CD4-positive, alpha-beta memory T cell (primary cell): ENCODE data around the gene AMOTL2. TPM values are rescaled to one million over a fixed set of nuclear protein-coding genes. Genes with fewer than 3 reads are reported as not detected.

Source experiments
- CTCF ChIA-PET: fragments of 350-600 bp; sonication (Branson Sonifier 250); formaldehyde crosslinking; loops from one replicate; lab custom pipeline; 2021; ENCODE audit warnings: inconsistent platforms; ENCODE audit not compliant: partially characterized antibody; lab: Charles Lee
- POLR2A ChIA-PET: fragments of 350-600 bp; sonication (Branson Sonifier 250); formaldehyde crosslinking; loops from one replicate; lab custom pipeline; 2021; ENCODE audit not compliant: partially characterized antibody; lab: Charles Lee
- DNase-seq, 5 donors: peaks; one replicate each; pipeline versions ENCODE4 v3.0.0 to v3.0.0-alpha.2; 2020 to 2022; ENCODE audit warnings: mixed read lengths in 1 of 5
- H3K27ac ChIP-seq: one replicate; pipeline ENCODE4 v1.7.0; 2013; ENCODE audit warnings: low read depth, low read length
- H3K27me3 ChIP-seq: 2 replicates; pipeline ENCODE4 v1.7.0; 2013; ENCODE audit warnings: mild to moderate bottlenecking, low read length, moderate library complexity; ENCODE audit not compliant: insufficient read depth
- H3K36me3 ChIP-seq: 2 replicates; pipeline ENCODE4 v1.7.0; 2013; ENCODE audit warnings: mild to moderate bottlenecking, low read length, moderate library complexity; ENCODE audit not compliant: insufficient read depth
- H3K4me1 ChIP-seq: 2 replicates; pipeline ENCODE4 v1.7.0; 2013; ENCODE audit warnings: mild to moderate bottlenecking, low read length, moderate library complexity; ENCODE audit not compliant: insufficient read depth
- H3K4me3 ChIP-seq, 2 donors: one replicate each; pipeline ENCODE4 v1.7.0; 2013; ENCODE audit warnings: low read length in 2 of 2, mild to moderate bottlenecking in 1 of 2
- H3K9me3 ChIP-seq, 2 donors: one replicate each; pipeline ENCODE4 v1.7.0; 2013; ENCODE audit warnings: low read length in 2 of 2, control low read depth in 1 of 2; ENCODE audit not compliant: control insufficient read depth in 1 of 2
- H3K27ac Mint-ChIP-seq, 7 donors: one replicate each; pipeline ENCODE4 v1.8.0; 2020 to 2021; ENCODE audit warnings: mixed read lengths in 7 of 7, mild to moderate bottlenecking in 6 of 7, inconsistent platforms in 3 of 7, moderate library complexity in 3 of 7
- H3K27me3 Mint-ChIP-seq, 2 donors: one replicate each; pipeline ENCODE4 v1.8.0; 2020 to 2021; ENCODE audit warnings: mixed read lengths in 2 of 2
- H3K36me3 Mint-ChIP-seq, 2 donors: one replicate each; pipeline ENCODE4 v1.8.0; 2020 to 2021; ENCODE audit warnings: mixed read lengths in 2 of 2, inconsistent platforms in 1 of 2, mild to moderate bottlenecking in 1 of 2
- H3K4me1 Mint-ChIP-seq, 4 donors: one replicate each; pipeline ENCODE4 v1.8.0; 2020 to 2021; ENCODE audit warnings: mixed read lengths in 4 of 4, mild to moderate bottlenecking in 1 of 4
- H3K4me3 Mint-ChIP-seq, 8 donors: one replicate each; pipeline ENCODE4 v1.8.0; 2020 to 2021; ENCODE audit warnings: mixed read lengths in 8 of 8, mild to moderate bottlenecking in 7 of 8, moderate library complexity in 6 of 8, inconsistent platforms in 3 of 8
- H3K9me3 Mint-ChIP-seq, 8 donors: one replicate each; pipeline ENCODE4 v1.8.0; 2020 to 2021; ENCODE audit warnings: mixed read lengths in 8 of 8, mild to moderate bottlenecking in 5 of 8, inconsistent platforms in 3 of 8, moderate library complexity in 1 of 8
- intact Hi-C: fragments of 100-400 bp; cut with micrococcal nuclease; formaldehyde crosslinking; loops from one replicate; pipeline ENCODE4 v1.15.1; 2023
- polyA plus RNA-seq, 2 donors: library from polyadenylated mRNA; unstranded; fragments of 300-500 nt; fragmentation: Illumina TruSeq; gene quantifications; one replicate each; pipeline ENCODE4 v1.2.3, GENCODE V29; 2021
- total RNA-seq, 2 experiments: library from RNA; stranded (reverse); gene quantifications; one replicate each; pipeline ENCODE4 v1.2.3, GENCODE V29; 2021

AMOTL2 gene
- total and polyA plus RNA-seq, 4 experiments from 2014 or later: 0.23 to 0.48 TPM; not detected in 2

GRCh38 chr3:134366221-134366927 lies 7.9 kb downstream of the AMOTL2 start:
- ChIA-PET CTCF (interaction anchor here (1.0 to 1.9 kb wide), 3 partner anchors 9 to 154 kb away, joined by 3 to 5 read pairs (median 3); no protein-coding TSS in a partner anchor), POLR2A (no interaction called here)
- no peak overlapping the region for H3K27ac ChIP-seq
- Mint-ChIP-seq H3K4me3 (no peak overlapping the region), H3K27me3 (no peaks in the 10 kb centered on the region), H3K4me1 (peaks cover 18 to 30% (median 24%) of the 10 kb centered on the region in 4 donors), H3K9me3 (no peaks in the 10 kb centered on the region), H3K36me3 (no peaks in the 10 kb centered on the region), H3K27ac (peak overlapping the region in 1 of 7 donors; percentile 53)
- no peaks in the 10 kb centered on the region for H3K9me3 ChIP-seq
- no peak for DNase-seq
- H3K36me3 ChIP-seq: no peaks in the 10 kb centered on the region
- no peak overlapping the region for H3K4me3 ChIP-seq
- H3K27me3 ChIP-seq: no peaks in the 10 kb centered on the region
- intact Hi-C loops: loop anchor here (10.0 kb wide), 1 partner anchor 108 kb away; no protein-coding TSS in a partner anchor
- peaks cover 27% of the 10 kb centered on the region for H3K4me1 ChIP-seq

- H3K4me1 ChIP-seq: peaks cover 27% of the 10 kb centered on the region
- intact Hi-C loops: loop anchor here (10.0 kb wide), 1 partner anchor 109 kb away; no protein-coding TSS in a partner anchor
- no peaks in the 10 kb centered on the region for H3K9me3 Mint-ChIP-seq
- CTCF ChIA-PET: interaction anchor here (0.7 to 2.9 kb wide), 3 partner anchors 9 to 153 kb away, joined by 3 to 9 read pairs (median 5); no protein-coding TSS in a partner anchor
- peak overlapping the region in 2 of 8 donors; percentile 85 to 90 for H3K4me3 Mint-ChIP-seq
- H3K36me3 ChIP-seq: no peaks in the 10 kb centered on the region
- peaks cover 18 to 30% (median 24%) of the 10 kb centered on the region in 4 donors for H3K4me1 Mint-ChIP-seq
- H3K9me3 ChIP-seq: no peaks in the 10 kb centered on the region
- H3K4me3 ChIP-seq: no peak overlapping the region
- peak overlapping the region in 2 of 7 donors; percentile 33 to 39 for H3K27ac Mint-ChIP-seq
- POLR2A ChIA-PET: no interaction called here
- no peak for DNase-seq
- no peaks in the 10 kb centered on the region for H3K27me3 Mint-ChIP-seq
- no peaks in the 10 kb centered on the region for H3K36me3 Mint-ChIP-seq
- H3K27me3 ChIP-seq: no peaks in the 10 kb centered on the region
- no peak overlapping the region for H3K27ac ChIP-seq
Observed at GRCh38 chr3:134365766-134366065, 8.5 kb downstream of the AMOTL2 start.

- Mint-ChIP-seq H3K27ac (peak overlapping the region in 6 of 7 donors; percentile 57 to 85 (median 62)), H3K9me3 (no peaks in the 10 kb centered on the region), H3K27me3 (no peaks in the 10 kb centered on the region), H3K4me3 (peak overlapping the region; percentile 73 to 90 (median 81)), H3K36me3 (no peaks in the 10 kb centered on the region), H3K4me1 (peaks cover 18 to 30% (median 24%) of the 10 kb centered on the region in 4 donors)
- Histone ChIP-seq H3K27ac (no peak overlapping the region), H3K27me3 (no peaks in the 10 kb centered on the region), H3K9me3 (no peaks in the 10 kb centered on the region), H3K4me1 (peaks cover 27% of the 10 kb centered on the region), H3K4me3 (peak overlapping the region in 1 of 2 donors; percentile 29), H3K36me3 (no peaks in the 10 kb centered on the region)
- CTCF ChIA-PET: interaction anchor here (0.7 to 2.9 kb wide), 6 partner anchors 8 to 153 kb away, joined by 3 to 12 read pairs (median 7); partner anchors contain the start of genes ANAPC13 and CEP63
- POLR2A ChIA-PET: no interaction called here
- DNase-seq: peak in 1 of 5 donors; percentile 2
- intact Hi-C loops: loop anchor here (10.0 kb wide), 1 partner anchor 110 kb away; no protein-coding TSS in a partner anchor
Observed at GRCh38 chr3:134364936-134365765, 9.1 kb downstream of the AMOTL2 start.

GRCh38 chr3:134364061-134364935 lies 9.9 kb downstream of the AMOTL2 start:
- H3K36me3 ChIP-seq: no peaks in the 10 kb centered on the region
- Mint-ChIP-seq H3K4me3 (peak overlapping the region; percentile 73 to 90 (median 81)), H3K27ac (peak overlapping the region in 6 of 7 donors; percentile 41 to 85 (median 61)), H3K9me3 (no peaks in the 10 kb centered on the region), H3K27me3 (no peaks in the 10 kb centered on the region), H3K36me3 (no peaks in the 10 kb centered on the region), H3K4me1 (peaks cover 18 to 30% (median 24%) of the 10 kb centered on the region in 4 donors)
- intact Hi-C loops: loop anchor here (10.0 kb wide), 1 partner anchor 111 kb away; no protein-coding TSS in a partner anchor
- CTCF ChIA-PET: interaction anchor here (0.9 to 2.9 kb wide), 7 partner anchors 14 to 152 kb away, joined by 3 to 12 read pairs (median 7); partner anchors contain the start of genes ANAPC13 and CEP63
- no peaks in the 10 kb centered on the region for H3K27me3 ChIP-seq
- peak in 1 of 5 donors; percentile 8 for DNase-seq
- no peaks in the 10 kb centered on the region for H3K9me3 ChIP-seq
- no peak overlapping the region for H3K27ac ChIP-seq
- POLR2A ChIA-PET: interaction anchor here (1.1 to 1.4 kb wide), 2 partner anchors 10 to 69 kb away, joined by 3 read pairs; partner anchors contain the start of gene AMOTL2
- H3K4me3 ChIP-seq: peak overlapping the region; percentile 29 to 43
- H3K4me1 ChIP-seq: peaks cover 27% of the 10 kb centered on the region

GRCh38 chr3:134363381-134363755 lies 10.9 kb downstream of the AMOTL2 start:
- Mint-ChIP-seq H3K36me3 (no peaks in the 10 kb centered on the region), H3K4me1 (peaks cover 18 to 30% (median 24%) of the 10 kb centered on the region in 4 donors), H3K27ac (peak overlapping the region in 5 of 7 donors; percentile 7 to 86 (median 57)), H3K4me3 (peak overlapping the region; percentile 59 to 85 (median 71)), H3K27me3 (no peaks in the 10 kb centered on the region), H3K9me3 (no peaks in the 10 kb centered on the region)
- peaks cover 27% of the 10 kb centered on the region for H3K4me1 ChIP-seq
- H3K27me3 ChIP-seq: no peaks in the 10 kb centered on the region
- H3K27ac ChIP-seq: no peak overlapping the region
- no peak for DNase-seq
- intact Hi-C loops: loop anchor here (10.0 kb wide), 1 partner anchor 111 kb away; no protein-coding TSS in a partner anchor
- no peaks in the 10 kb centered on the region for H3K36me3 ChIP-seq
- POLR2A ChIA-PET: interaction anchor here (1.4 kb wide), 1 partner anchor 68 kb away, joined by 3 read pairs; no protein-coding TSS in a partner anchor
- no peaks in the 10 kb centered on the region for H3K9me3 ChIP-seq
- CTCF ChIA-PET: interaction anchor here (0.9 to 2.9 kb wide), 6 partner anchors 15 to 151 kb away, joined by 3 to 12 read pairs (median 8); partner anchors contain the start of genes ANAPC13 and CEP63
- H3K4me3 ChIP-seq: peak overlapping the region in 1 of 2 donors; percentile 29

- H3K27me3 ChIP-seq: no peaks in the 10 kb centered on the region
- no peak overlapping the region for H3K27ac ChIP-seq
- H3K4me1 ChIP-seq: peaks cover 27% of the 10 kb centered on the region
- intact Hi-C loops: loop anchor here (10.0 kb wide), 1 partner anchor 112 kb away; no protein-coding TSS in a partner anchor
- Mint-ChIP-seq H3K4me3 (peak overlapping the region; percentile 59 to 85 (median 71)), H3K27me3 (no peaks in the 10 kb centered on the region), H3K4me1 (peaks cover 18 to 30% (median 24%) of the 10 kb centered on the region in 4 donors), H3K9me3 (no peaks in the 10 kb centered on the region), H3K36me3 (no peaks in the 10 kb centered on the region), H3K27ac (peak overlapping the region in 3 of 7 donors; percentile 61 to 86 (median 69))
- no peaks in the 10 kb centered on the region for H3K9me3 ChIP-seq
- POLR2A ChIA-PET: no interaction called here
- no peak for DNase-seq
- H3K4me3 ChIP-seq: no peak overlapping the region
- H3K36me3 ChIP-seq: no peaks in the 10 kb centered on the region
- CTCF ChIA-PET: interaction anchor here (2.0 to 2.9 kb wide), 4 partner anchors 16 to 150 kb away, joined by 7 to 12 read pairs (median 9); no protein-coding TSS in a partner anchor
Observed at GRCh38 chr3:134362670-134363380, 11.4 kb downstream of the AMOTL2 start.
